ENCODE measurements around the gene IL11RA.

IL11RA gene

DNA sequence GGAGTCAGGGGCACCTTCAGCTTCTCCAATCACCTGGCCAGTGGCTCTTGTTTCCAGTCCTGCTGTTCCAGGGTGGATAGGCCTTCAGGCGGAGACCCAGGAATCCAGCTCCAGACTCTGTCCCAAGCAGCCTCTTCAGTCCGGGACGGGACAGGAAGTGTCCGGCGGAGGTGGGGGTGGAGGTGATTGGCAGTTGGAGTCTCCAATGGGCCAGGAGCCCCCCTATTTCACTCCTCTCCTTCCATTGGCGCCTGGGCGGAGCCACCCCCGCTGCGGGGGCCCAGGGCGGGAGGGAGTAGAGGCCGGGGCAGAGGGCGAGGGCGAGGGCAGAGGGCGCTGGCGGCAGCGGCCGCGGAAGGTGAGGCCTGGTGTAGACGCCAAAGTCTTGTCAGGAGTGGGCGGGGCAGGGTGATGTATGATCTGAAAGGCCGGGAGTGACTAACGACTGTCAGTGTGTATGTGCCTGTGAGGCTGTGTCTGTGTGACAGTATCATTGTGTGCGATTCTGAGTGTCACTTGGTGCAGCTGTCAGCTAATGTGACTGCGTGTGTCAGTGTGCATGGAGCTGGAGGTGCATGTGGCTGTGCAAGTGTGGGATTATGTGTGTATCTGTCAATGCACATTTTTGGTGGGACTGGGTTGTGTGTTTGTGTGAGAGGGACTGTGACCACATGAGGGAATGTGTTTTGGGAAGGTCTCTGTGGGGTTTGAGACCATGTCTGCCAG, at the start of gene IL11RA:
IL11RA (plus strand) TSS at position 310 of the 726 bp plus-strand sequence. CDS start 3,033 bp downstream, outside the sequence.
- H3K27ac ChIP-seq (ENCODE audit: low read depth, low read length): peak within 1 kb of the TSS; percentile 83
- H3K36me3 ChIP-seq (ENCODE audit: insufficient read depth, low read length): peaks cover 27% of the 10 kb centered on the region
- no peaks in the 10 kb centered on the region for H3K9me3 ChIP-seq (ENCODE audit: low read length)
- H3K4me3 ChIP-seq (ENCODE audit: low read depth in 1 of 2, low read length in 2 of 2): peak within 1 kb of the TSS; percentile 28 to 85
- H3K9ac ChIP-seq (ENCODE audit: low read length): peak within 1 kb of the TSS; percentile 69
- no peaks in the 10 kb centered on the region for H3K27me3 ChIP-seq (ENCODE audit: control insufficient read depth in 1 of 2, insufficient read depth in 2 of 2, low read length in 2 of 2)
- peaks cover 71% of the 10 kb centered on the region for H3K4me1 ChIP-seq (ENCODE audit: insufficient read depth, low read length)

DNA sequence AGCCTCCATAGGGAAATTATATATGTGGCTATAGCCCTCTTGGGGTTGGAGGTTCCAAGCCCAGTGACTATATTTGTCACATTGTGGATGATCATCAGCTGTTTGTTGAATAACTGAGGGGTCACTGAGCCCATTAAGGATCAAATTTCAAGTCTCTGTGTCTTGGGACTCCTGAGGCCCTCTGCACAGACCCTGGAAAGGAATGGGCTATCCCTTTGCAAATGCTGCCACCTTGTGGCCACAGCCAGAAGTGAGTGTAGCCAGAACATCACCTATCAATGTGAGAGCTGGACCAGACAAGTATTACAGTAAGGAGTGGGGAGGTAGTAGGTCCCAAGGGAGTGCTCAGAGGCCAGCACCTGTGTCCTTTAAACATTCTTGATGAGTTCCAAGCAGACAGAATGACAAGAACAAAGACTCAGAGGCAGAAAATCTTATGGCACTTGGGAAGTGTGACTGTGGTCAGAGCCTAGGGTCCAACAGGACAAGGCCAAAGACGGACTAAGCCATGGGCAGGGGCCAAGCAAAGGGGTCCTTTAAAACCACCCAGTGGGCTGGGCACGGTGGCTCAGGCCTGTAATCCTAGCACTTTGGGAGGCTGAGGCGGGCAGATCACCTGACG, 48.3 kb upstream of the IL11RA start:
- Histone ChIP-seq H3K27ac (ENCODE audit: low read depth, low read length) (no peak overlapping the region), H3K36me3 (ENCODE audit: insufficient read depth, low read length) (no peaks in the 10 kb centered on the region), H3K4me3 (ENCODE audit: low read depth in 1 of 2, low read length in 2 of 2) (no peak overlapping the region), H3K4me1 (ENCODE audit: insufficient read depth, low read length) (no peaks in the 10 kb centered on the region), H3K9me3 (ENCODE audit: low read length) (no peaks in the 10 kb centered on the region), H3K27me3 (ENCODE audit: control insufficient read depth in 1 of 2, insufficient read depth in 2 of 2, low read length in 2 of 2) (no peaks in the 10 kb centered on the region), H3K9ac (ENCODE audit: low read length) (no peak overlapping the region)

GRCh38 chr9:34606190-34606589, 45.8 kb upstream of the IL11RA start:
- Histone ChIP-seq H3K27me3 (ENCODE audit: control insufficient read depth in 1 of 2, insufficient read depth in 2 of 2, low read length in 2 of 2) (no peaks in the 10 kb centered on the region), H3K27ac (ENCODE audit: low read depth, low read length) (no peak overlapping the region), H3K36me3 (ENCODE audit: insufficient read depth, low read length) (no peaks in the 10 kb centered on the region), H3K4me3 (ENCODE audit: low read depth in 1 of 2, low read length in 2 of 2) (no peak overlapping the region), H3K9ac (ENCODE audit: low read length) (no peak overlapping the region), H3K4me1 (ENCODE audit: insufficient read depth, low read length) (peaks cover 10% of the 10 kb centered on the region), H3K9me3 (ENCODE audit: low read length) (no peaks in the 10 kb centered on the region)

- no peaks in the 10 kb centered on the region for H3K9me3 ChIP-seq (ENCODE audit: low read length)
- H3K4me1 ChIP-seq (ENCODE audit: insufficient read depth, low read length): peaks cover 14% of the 10 kb centered on the region
- no peak overlapping the region for H3K4me3 ChIP-seq (ENCODE audit: low read depth in 1 of 2, low read length in 2 of 2)
- no peak overlapping the region for H3K27ac ChIP-seq (ENCODE audit: low read depth, low read length)
- no peaks in the 10 kb centered on the region for H3K36me3 ChIP-seq (ENCODE audit: insufficient read depth, low read length)
- H3K9ac ChIP-seq (ENCODE audit: low read length): no peak overlapping the region
- no peaks in the 10 kb centered on the region for H3K27me3 ChIP-seq (ENCODE audit: control insufficient read depth in 1 of 2, insufficient read depth in 2 of 2, low read length in 2 of 2)
These were observed 45.1 kb upstream of the IL11RA start for GRCh38 chr9:34606905-34607304.

GRCh38 chr9:34607331-34607730, 44.7 kb upstream of the IL11RA start:
- Histone ChIP-seq H3K9ac (ENCODE audit: low read length) (no peak overlapping the region), H3K27ac (ENCODE audit: low read depth, low read length) (no peak overlapping the region), H3K4me3 (ENCODE audit: low read depth in 1 of 2, low read length in 2 of 2) (no peak overlapping the region), H3K27me3 (ENCODE audit: control insufficient read depth in 1 of 2, insufficient read depth in 2 of 2, low read length in 2 of 2) (no peaks in the 10 kb centered on the region), H3K9me3 (ENCODE audit: low read length) (no peaks in the 10 kb centered on the region), H3K4me1 (ENCODE audit: insufficient read depth, low read length) (peaks cover 16% of the 10 kb centered on the region), H3K36me3 (ENCODE audit: insufficient read depth, low read length) (no peaks in the 10 kb centered on the region)

GRCh38 chr9:34610434-34611206, 41.4 kb upstream of the IL11RA start:
- H3K9me3 ChIP-seq (ENCODE audit: low read length): no peaks in the 10 kb centered on the region
- H3K27ac ChIP-seq (ENCODE audit: low read depth, low read length): peak overlapping the region; percentile 88
- no peak overlapping the region for H3K9ac ChIP-seq (ENCODE audit: low read length)
- no peaks in the 10 kb centered on the region for H3K27me3 ChIP-seq (ENCODE audit: control insufficient read depth in 1 of 2, insufficient read depth in 2 of 2, low read length in 2 of 2)
- H3K36me3 ChIP-seq (ENCODE audit: insufficient read depth, low read length): peaks cover 17% of the 10 kb centered on the region
- peaks cover 24% of the 10 kb centered on the region for H3K4me1 ChIP-seq (ENCODE audit: insufficient read depth, low read length)
- peak overlapping the region; percentile 70 to 76 for H3K4me3 ChIP-seq (ENCODE audit: low read depth in 1 of 2, low read length in 2 of 2)

- Histone ChIP-seq H3K36me3 (ENCODE audit: insufficient read depth, low read length) (peaks cover 24% of the 10 kb centered on the region), H3K27me3 (ENCODE audit: control insufficient read depth in 1 of 2, insufficient read depth in 2 of 2, low read length in 2 of 2) (no peaks in the 10 kb centered on the region), H3K4me3 (ENCODE audit: low read depth in 1 of 2, low read length in 2 of 2) (peak overlapping the region; percentile 70 to 76), H3K4me1 (ENCODE audit: insufficient read depth, low read length) (peaks cover 24% of the 10 kb centered on the region), H3K9me3 (ENCODE audit: low read length) (no peaks in the 10 kb centered on the region), H3K27ac (ENCODE audit: low read depth, low read length) (peak overlapping the region; percentile 88), H3K9ac (ENCODE audit: low read length) (peak overlapping the region; percentile 52)
These were observed 40.7 kb upstream of the IL11RA start for GRCh38 chr9:34611251-34611810.

DNA sequence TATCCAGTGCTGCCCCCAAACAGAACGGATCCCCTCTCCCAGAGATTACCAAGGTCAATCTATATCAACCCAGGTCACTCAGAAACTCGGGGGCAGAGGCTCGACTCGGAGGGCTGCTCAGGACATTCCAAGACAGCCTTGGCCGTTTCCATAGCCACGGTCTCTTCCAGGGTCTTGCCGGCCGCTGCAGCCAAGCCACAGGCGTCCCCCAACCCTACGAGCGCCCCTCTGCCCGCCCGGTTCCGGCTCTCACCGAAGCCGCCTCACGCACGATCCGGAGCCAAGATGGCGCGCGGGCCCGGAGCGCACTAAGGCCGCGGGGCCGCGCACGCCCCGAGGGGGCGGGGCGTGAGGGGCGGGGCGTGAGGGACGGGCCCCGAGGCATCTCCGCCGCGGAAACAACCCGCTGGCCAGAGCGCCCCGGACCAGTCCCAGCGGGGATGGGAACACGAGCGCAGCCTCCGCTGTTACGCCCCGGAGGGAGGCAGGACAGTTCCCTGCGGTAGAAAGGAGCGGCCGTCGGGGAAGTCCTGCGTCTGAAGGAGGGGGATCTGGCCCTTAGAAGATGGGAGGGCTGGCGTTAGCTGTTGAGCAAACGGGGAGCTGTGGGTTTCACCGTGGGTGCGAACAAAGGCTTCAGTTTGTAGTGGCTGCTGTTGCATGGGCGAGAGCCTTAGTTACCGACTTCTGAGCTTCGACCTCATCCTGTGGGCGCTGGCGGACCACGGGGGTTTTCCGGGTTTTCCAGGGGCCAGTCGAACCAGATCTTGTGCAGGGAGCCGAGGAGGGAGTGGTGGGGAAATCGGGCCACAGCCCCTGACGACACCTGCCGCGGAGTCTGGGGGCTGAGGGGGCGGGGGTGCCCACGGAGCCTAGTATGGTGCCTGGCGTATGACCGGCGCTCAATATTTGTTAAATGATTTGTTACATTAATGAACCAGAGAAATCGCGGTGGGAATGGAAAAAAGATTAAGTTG, 39.9 kb upstream of the IL11RA start, which contains the start of gene RPP25L:
RPP25L (minus strand) TSS at position 287 of the 977 bp plus-strand sequence. CDS start 801 bp downstream, outside the sequence.
- H3K9me3 ChIP-seq (ENCODE audit: low read length): no peaks in the 10 kb centered on the region
- no peaks in the 10 kb centered on the region for H3K27me3 ChIP-seq (ENCODE audit: control insufficient read depth in 1 of 2, insufficient read depth in 2 of 2, low read length in 2 of 2)
- peak within 1 kb of the TSS; percentile 70 to 76 for H3K4me3 ChIP-seq (ENCODE audit: low read depth in 1 of 2, low read length in 2 of 2)
- H3K27ac ChIP-seq (ENCODE audit: low read depth, low read length): peak within 1 kb of the TSS; percentile 88
- peaks cover 24% of the 10 kb centered on the region for H3K4me1 ChIP-seq (ENCODE audit: insufficient read depth, low read length)
- H3K9ac ChIP-seq (ENCODE audit: low read length): peak within 1 kb of the TSS; percentile 52
- peaks cover 32% of the 10 kb centered on the region for H3K36me3 ChIP-seq (ENCODE audit: insufficient read depth, low read length)

DNA sequence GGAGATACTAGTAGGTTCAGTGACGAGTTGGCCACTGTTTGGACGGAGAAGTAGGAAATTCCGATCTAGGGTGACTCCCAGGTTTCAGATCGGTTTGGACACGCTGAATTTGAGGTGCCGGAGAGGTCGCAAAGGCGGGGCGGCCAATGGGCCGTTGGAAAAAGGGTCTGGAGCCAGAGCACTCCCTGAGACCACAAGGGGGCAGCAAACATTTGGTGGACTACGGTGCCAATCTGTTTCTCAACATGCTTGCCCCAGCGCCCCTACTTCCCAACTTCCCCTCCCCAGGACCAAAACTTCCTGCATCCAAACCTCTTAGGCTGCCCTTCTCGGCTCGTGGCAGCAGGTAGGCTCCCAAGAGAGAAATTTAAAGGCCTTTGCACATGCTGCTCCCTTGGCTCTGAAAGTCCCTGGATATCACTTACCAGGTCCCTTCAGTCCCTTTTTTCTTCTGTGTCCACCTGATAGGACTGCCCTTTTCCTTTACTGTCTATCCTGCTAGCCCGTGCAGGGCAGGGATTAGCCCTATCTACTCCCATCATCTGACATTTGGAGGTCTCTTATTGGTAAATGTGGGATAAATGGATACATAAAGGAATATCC, 39.1 kb upstream of the IL11RA start:
- H3K27ac ChIP-seq (ENCODE audit: low read depth, low read length): peak overlapping the region; percentile 88

DNA sequence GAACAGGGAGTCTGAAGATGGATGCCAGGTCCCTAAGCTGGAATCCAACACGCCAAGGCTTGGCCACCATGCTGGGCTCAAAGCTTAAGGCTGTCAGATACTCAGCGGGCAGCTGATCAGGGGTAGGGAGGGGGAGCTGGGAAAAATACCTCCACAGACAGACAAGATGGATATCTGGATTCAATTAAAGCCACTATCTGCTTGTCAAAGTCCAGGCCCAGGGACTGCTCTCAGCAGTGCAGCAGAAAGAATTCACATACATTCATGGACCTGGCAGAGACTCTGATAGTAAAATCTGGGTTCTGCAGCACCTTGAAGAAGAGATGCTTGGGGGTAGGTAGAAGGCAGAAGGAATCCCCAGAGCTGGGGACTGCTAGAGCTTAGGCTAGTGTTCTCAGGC, 36.9 kb upstream of the IL11RA start:
- H3K36me3 ChIP-seq (ENCODE audit: insufficient read depth, low read length): peaks cover 47% of the 10 kb centered on the region

More for the DNA sequence above, 39.1 kb upstream of the IL11RA start:
- H3K9me3 ChIP-seq (ENCODE audit: low read length): no peaks in the 10 kb centered on the region
- H3K9ac ChIP-seq (ENCODE audit: low read length): peak overlapping the region; percentile 32
- H3K4me1 ChIP-seq (ENCODE audit: insufficient read depth, low read length): peaks cover 24% of the 10 kb centered on the region
- H3K4me3 ChIP-seq (ENCODE audit: low read depth in 1 of 2, low read length in 2 of 2): peak overlapping the region; percentile 70 to 76
- no peaks in the 10 kb centered on the region for H3K27me3 ChIP-seq (ENCODE audit: control insufficient read depth in 1 of 2, insufficient read depth in 2 of 2, low read length in 2 of 2)
- H3K36me3 ChIP-seq (ENCODE audit: insufficient read depth, low read length): peaks cover 40% of the 10 kb centered on the region

More for the DNA sequence above, 36.9 kb upstream of the IL11RA start:
- H3K9ac ChIP-seq (ENCODE audit: low read length): no peak overlapping the region
- H3K4me1 ChIP-seq (ENCODE audit: insufficient read depth, low read length): peaks cover 34% of the 10 kb centered on the region
- no peaks in the 10 kb centered on the region for H3K27me3 ChIP-seq (ENCODE audit: control insufficient read depth in 1 of 2, insufficient read depth in 2 of 2, low read length in 2 of 2)
- no peak overlapping the region for H3K27ac ChIP-seq (ENCODE audit: low read depth, low read length)
- no peak overlapping the region for H3K4me3 ChIP-seq (ENCODE audit: low read depth in 1 of 2, low read length in 2 of 2)
- no peaks in the 10 kb centered on the region for H3K9me3 ChIP-seq (ENCODE audit: low read length)

Data from muscle layer of colon (tissue), 2 donors.